Measurements from ENCODE around the gene MLLT1. TPM values are rescaled to one million over a fixed set of nuclear protein-coding genes. Genes with fewer than 3 reads are reported as not detected.

MLLT1 gene
- total and polyA plus RNA-seq, 4 donors: 2.1 to 15.6 (median 7.3) TPM

DNA sequence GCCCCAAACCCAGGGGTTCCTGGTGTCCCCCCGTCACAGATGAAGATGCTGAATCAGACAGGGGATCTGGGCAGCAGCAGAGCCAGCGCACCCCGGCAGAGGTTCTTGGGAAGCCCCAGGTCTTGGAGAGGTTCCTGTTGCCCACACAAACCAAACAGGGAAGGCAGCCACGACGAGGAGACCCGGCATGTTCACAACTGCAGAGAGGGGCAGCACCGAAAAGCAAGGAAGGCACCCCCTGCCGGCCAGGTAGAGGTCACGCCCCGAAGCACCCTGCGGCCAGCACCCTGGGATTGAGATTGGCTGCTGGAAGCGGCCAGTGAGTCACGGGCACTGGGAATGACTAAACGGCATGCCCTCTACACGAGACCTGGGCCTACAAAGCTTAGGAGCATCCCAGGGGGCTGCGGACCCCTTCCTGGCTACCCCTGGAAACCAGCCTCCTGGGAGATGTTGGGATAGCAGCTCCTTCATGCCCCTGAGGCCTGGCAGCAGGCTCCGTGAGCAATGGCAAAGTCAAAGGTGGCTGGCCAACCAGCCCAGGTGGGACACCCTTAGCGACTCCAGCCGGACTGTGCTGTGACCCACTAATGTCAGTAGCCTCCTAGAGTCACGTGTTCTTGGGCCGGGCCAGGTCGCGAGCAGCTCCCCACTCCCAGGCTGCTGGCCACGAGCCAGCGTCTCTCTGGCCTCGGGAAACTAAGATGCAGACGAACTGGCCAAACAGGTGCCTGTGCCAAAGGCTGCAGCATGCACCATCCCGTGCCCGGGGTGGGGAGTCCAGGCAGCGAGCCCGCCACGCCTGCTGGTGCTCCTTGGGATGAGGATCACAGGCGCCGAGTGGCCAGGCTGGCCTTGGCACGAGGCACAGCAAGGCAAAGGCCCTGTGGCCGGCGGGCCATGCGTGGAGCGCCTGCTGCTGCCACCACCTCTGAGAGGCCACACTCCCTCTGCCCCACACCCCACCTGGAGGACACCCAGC, 43.2 kb downstream of the MLLT1 start:
- 73% methylated on average over 39 of the region's 39 CpGs for WGBS
- Histone ChIP-seq H3K9me3 (ENCODE audit: control insufficient read depth in 4 of 4, low read length in 3 of 4) (no peaks in the 10 kb centered on the region), H3K27ac (ENCODE audit: low read depth in 1 of 2, low read length in 2 of 2) (no peak overlapping the region), H3K36me3 (ENCODE audit: control insufficient read depth in 4 of 4, insufficient read depth in 3 of 4, low read depth in 1 of 4, low read length in 3 of 4) (peaks cover 0 to 3% (median under 1%) of the 10 kb centered on the region in 4 donors), H3K27me3 (ENCODE audit: control insufficient read depth in 4 of 4, insufficient read depth in 4 of 4, low read length in 3 of 4) (no peaks in the 10 kb centered on the region), H3K4me1 (ENCODE audit: control insufficient read depth in 4 of 4, insufficient read depth in 4 of 4, low read length in 3 of 4) (peaks cover 22 to 67% (median 39%) of the 10 kb centered on the region in 4 donors), H3K9ac (ENCODE audit: low read depth in 1 of 2, low read length in 2 of 2) (no peak overlapping the region), H3K4me3 (ENCODE audit: low read depth in 1 of 3, low read length in 3 of 3) (no peak overlapping the region)
- DNase-seq (ENCODE audit: low spot score): no peak
- TF ChIP-seq YY1 (IDR thresholded peaks at IDR 0.05) (no peak), HNF4G (IDR thresholded peaks at IDR 0.05) (no peak), FOXA2 (IDR thresholded peaks at IDR 0.05) (no peak), GABPA (IDR thresholded peaks at IDR 0.05 in 1 of 2, conservative IDR thresholded peaks at IDR 0.05 in 1 of 2) (no peak), HNF4A (conservative IDR thresholded peaks at IDR 0.05) (peak in 1 of 2 donors; percentile 7)

DNA sequence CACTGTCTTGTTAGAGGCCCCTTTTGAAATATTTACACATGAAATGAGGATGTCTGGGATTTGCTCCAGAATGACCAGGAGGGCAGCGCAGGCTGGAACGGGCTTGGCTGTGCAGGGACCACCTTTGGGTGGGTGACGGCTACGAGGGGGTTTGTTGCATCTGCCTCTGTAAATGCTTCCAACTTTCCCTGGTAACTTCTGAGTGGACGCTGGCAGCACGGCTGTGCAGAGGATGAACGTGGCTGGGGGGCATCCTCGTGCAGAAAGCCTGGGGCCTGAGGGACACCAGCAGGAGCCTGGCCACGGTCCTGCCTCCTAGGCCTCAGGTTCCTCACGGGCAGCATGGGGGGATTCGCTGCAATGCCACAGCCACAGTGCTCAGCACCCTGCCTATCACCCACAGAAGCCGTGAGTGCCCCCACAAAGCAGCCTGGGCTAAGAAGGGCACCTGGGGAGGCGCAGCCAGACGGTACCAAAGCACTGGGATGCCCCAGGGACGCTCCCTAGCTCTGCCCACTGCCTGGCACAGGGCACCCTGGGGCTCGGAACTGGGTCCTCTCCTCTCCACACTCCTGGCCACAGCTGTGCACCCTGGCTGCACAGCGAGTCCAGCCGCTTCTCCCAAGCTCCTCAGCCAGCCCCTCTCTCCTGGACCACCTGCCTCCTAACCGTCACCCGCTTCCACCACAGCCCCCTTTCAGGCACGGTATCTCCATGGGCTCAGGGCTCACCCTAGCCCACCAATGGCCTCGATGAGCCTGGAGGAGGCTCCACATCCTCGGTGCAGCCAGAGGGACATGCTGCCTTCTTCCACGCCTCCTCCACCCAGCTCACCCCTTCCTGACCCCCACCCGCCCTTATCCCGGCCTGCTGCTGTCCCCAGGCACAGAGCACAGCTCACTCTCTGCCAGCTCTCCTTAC, 44.5 kb downstream of the MLLT1 start:
- WGBS: 88% methylated on average over 26 of the region's 26 CpGs

More for the DNA sequence above, 44.5 kb downstream of the MLLT1 start:
- Histone ChIP-seq H3K4me1 (ENCODE audit: control insufficient read depth in 4 of 4, insufficient read depth in 4 of 4, low read length in 3 of 4) (peaks cover 31 to 78% (median 45%) of the 10 kb centered on the region in 4 donors), H3K36me3 (ENCODE audit: control insufficient read depth in 4 of 4, insufficient read depth in 3 of 4, low read depth in 1 of 4, low read length in 3 of 4) (peaks cover 0 to 2% (median under 1%) of the 10 kb centered on the region in 4 donors), H3K9me3 (ENCODE audit: control insufficient read depth in 4 of 4, low read length in 3 of 4) (no peaks in the 10 kb centered on the region), H3K27ac (ENCODE audit: low read depth in 1 of 2, low read length in 2 of 2) (no peak overlapping the region), H3K9ac (ENCODE audit: low read depth in 1 of 2, low read length in 2 of 2) (no peak overlapping the region), H3K4me3 (ENCODE audit: low read depth in 1 of 3, low read length in 3 of 3) (no peak overlapping the region), H3K27me3 (ENCODE audit: control insufficient read depth in 4 of 4, insufficient read depth in 4 of 4, low read length in 3 of 4) (no peaks in the 10 kb centered on the region)
- TF ChIP-seq, protein P1, sequence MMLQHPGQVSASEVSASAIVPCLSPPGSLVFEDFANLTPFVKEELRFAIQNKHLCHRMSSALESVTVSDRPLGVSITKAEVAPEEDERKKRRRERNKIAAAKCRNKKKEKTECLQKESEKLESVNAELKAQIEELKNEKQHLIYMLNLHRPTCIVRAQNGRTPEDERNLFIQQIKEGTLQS (IDR thresholded peaks at IDR 0.05): no peak
- no peak for TF ChIP-seq GABPA (IDR thresholded peaks at IDR 0.05 in 1 of 2, conservative IDR thresholded peaks at IDR 0.05 in 1 of 2)
- TF ChIP-seq EGR1 (IDR thresholded peaks at IDR 0.05; ENCODE audit: low read depth in 2 of 2): no peak
- TF ChIP-seq TAF1 (conservative IDR thresholded peaks at IDR 0.05): no peak
- TF ChIP-seq, protein P2, sequence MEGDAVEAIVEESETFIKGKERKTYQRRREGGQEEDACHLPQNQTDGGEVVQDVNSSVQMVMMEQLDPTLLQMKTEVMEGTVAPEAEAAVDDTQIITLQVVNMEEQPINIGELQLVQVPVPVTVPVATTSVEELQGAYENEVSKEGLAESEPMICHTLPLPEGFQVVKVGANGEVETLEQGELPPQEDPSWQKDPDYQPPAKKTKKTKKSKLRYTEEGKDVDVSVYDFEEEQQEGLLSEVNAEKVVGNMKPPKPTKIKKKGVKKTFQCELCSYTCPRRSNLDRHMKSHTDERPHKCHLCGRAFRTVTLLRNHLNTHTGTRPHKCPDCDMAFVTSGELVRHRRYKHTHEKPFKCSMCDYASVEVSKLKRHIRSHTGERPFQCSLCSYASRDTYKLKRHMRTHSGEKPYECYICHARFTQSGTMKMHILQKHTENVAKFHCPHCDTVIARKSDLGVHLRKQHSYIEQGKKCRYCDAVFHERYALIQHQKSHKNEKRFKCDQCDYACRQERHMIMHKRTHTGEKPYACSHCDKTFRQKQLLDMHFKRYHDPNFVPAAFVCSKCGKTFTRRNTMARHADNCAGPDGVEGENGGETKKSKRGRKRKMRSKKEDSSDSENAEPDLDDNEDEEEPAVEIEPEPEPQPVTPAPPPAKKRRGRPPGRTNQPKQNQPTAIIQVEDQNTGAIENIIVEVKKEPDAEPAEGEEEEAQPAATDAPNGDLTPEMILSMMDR (IDR thresholded peaks at IDR 0.05; ENCODE audit: low read depth, low read length, missing input control): no peak
- TF ChIP-seq, protein P3, sequence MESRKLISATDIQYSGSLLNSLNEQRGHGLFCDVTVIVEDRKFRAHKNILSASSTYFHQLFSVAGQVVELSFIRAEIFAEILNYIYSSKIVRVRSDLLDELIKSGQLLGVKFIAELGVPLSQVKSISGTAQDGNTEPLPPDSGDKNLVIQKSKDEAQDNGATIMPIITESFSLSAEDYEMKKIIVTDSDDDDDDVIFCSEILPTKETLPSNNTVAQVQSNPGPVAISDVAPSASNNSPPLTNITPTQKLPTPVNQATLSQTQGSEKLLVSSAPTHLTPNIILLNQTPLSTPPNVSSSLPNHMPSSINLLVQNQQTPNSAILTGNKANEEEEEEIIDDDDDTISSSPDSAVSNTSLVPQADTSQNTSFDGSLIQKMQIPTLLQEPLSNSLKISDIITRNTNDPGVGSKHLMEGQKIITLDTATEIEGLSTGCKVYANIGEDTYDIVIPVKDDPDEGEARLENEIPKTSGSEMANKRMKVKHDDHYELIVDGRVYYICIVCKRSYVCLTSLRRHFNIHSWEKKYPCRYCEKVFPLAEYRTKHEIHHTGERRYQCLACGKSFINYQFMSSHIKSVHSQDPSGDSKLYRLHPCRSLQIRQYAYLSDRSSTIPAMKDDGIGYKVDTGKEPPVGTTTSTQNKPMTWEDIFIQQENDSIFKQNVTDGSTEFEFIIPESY (IDR thresholded peaks at IDR 0.05): no peak
- TF ChIP-seq FOXA1 (IDR thresholded peaks at IDR 0.05): no peak
- TF ChIP-seq, protein P4, sequence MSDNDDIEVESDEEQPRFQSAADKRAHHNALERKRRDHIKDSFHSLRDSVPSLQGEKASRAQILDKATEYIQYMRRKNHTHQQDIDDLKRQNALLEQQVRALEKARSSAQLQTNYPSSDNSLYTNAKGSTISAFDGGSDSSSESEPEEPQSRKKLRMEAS (IDR thresholded peaks at IDR 0.05): no peak
- TF ChIP-seq JUND (IDR thresholded peaks at IDR 0.05): no peak
- TF ChIP-seq SP1 (IDR thresholded peaks at IDR 0.05): no peak
- TF ChIP-seq NR2F2 (IDR thresholded peaks at IDR 0.05): no peak
- no peak for TF ChIP-seq HNF4A (conservative IDR thresholded peaks at IDR 0.05)
- TF ChIP-seq, protein P5, sequence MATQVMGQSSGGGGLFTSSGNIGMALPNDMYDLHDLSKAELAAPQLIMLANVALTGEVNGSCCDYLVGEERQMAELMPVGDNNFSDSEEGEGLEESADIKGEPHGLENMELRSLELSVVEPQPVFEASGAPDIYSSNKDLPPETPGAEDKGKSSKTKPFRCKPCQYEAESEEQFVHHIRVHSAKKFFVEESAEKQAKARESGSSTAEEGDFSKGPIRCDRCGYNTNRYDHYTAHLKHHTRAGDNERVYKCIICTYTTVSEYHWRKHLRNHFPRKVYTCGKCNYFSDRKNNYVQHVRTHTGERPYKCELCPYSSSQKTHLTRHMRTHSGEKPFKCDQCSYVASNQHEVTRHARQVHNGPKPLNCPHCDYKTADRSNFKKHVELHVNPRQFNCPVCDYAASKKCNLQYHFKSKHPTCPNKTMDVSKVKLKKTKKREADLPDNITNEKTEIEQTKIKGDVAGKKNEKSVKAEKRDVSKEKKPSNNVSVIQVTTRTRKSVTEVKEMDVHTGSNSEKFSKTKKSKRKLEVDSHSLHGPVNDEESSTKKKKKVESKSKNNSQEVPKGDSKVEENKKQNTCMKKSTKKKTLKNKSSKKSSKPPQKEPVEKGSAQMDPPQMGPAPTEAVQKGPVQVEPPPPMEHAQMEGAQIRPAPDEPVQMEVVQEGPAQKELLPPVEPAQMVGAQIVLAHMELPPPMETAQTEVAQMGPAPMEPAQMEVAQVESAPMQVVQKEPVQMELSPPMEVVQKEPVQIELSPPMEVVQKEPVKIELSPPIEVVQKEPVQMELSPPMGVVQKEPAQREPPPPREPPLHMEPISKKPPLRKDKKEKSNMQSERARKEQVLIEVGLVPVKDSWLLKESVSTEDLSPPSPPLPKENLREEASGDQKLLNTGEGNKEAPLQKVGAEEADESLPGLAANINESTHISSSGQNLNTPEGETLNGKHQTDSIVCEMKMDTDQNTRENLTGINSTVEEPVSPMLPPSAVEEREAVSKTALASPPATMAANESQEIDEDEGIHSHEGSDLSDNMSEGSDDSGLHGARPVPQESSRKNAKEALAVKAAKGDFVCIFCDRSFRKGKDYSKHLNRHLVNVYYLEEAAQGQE (IDR thresholded peaks at IDR 0.05): no peak
- no peak for TF ChIP-seq RXRA (IDR thresholded peaks at IDR 0.05)
- no peak for TF ChIP-seq YY1 (IDR thresholded peaks at IDR 0.05)
- TF ChIP-seq RAD21 (IDR thresholded peaks at IDR 0.05): no peak
- no peak for DNase-seq (ENCODE audit: low spot score)
